ENCODE measurements around the gene FIP1L1.

The FIP1L1 gene

DNA sequence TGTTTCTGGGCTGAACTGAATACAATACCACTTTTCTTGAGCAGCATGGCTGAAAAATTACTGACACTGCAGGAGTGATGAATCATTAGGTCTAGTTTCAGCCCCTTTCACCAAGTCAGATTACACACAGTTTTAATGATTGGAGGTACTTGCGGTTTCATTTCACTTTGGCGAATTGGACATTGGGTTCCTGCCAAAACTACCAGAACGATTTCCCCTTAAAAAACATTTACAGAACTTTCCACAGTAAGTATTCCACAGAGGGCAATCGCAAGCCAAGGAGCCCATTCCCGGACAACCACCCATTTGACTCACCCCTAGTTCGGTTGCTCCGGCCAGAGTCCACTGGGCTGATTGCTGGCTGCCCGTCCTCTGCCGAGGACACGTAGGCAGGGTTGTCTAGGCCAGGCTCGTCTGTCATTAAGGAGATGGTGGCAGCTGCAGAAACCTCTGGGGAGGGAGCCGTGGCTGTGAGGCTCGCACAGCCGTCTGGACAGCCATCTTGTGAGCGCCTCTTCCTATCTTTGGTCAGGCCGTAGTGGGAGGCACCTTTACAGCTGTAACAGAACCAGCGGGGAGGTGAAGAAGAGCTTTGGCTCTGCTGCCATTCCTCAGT lies 130.3 kb downstream of the FIP1L1 start:
- no peak for DNase-seq

DNA sequence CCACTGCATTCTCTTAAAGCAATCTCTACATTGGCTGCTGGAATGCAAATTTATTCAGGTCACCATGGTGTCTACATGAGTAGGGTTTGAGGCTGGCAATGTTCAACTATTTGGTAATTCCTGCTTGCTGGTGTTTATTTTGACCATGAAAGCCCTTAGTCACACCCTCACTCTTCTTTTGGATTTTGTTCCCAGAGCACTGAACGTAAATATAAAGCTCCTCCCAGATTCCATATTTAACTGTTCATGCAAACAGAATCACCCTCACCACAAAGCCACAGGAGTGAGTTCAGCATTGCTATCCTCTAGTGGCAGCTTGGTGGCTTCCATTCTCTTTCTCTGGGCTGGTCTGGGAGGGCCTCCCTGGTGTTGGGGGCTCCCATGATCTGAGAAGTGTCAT lies 131.0 kb downstream of the FIP1L1 start:
- DNase-seq: no peak

GRCh38 chr4:53510321-53510720 lies 132.9 kb downstream of the FIP1L1 start:
- no peak for DNase-seq
